HG03442 (cell line): ENCODE results near the gene SLC52A1.
"Not testable (repeated sequence)": the region's sequence is repeated elsewhere in the genome, so short reads cannot be mapped to it uniquely, and the experiment has no call there.

ENCODE experiments used
- ATAC-seq: cut with Tn5 transposase; IDR thresholded peaks from one replicate; pipeline ENCODE4 v1.9.1; 2021; ENCODE audit warnings: mild to moderate bottlenecking, moderate library complexity; ENCODE audit not compliant: unreplicated experiment

SLC52A1 gene

GRCh38 chr17:5035315-5035714, at the start of gene SLC52A1:
TSS of gene SLC52A1 (minus strand) at chr17:5035426. CDS start at chr17:5034606, 820 bp downstream.
- ATAC-seq, result no peak

- no peak for ATAC-seq
Observed at GRCh38 chr17:5080591-5080990, 45.4 kb upstream of the SLC52A1 start.

GRCh38 chr17:5078106-5079028, 43.1 kb upstream of the SLC52A1 start, which contains the start of gene ZFP3:
TSS of gene ZFP3 (plus strand) at chr17:5078467. CDS start at chr17:5091505, 13,038 bp downstream.
- ATAC-seq, result peak; percentile 80

GRCh38 chr17:5077781-5078105, 42.5 kb upstream of the SLC52A1 start:
- ATAC-seq, result no peak

- not testable (repeated sequence) for ATAC-seq
Observed at GRCh38 chr17:5077275-5077674, 42.0 kb upstream of the SLC52A1 start.

GRCh38 chr17:5075472-5075871, 40.2 kb upstream of the SLC52A1 start:
- not testable (repeated sequence) for ATAC-seq

GRCh38 chr17:5069724-5070123, 34.5 kb upstream of the SLC52A1 start:
- ATAC-seq, result no peak

GRCh38 chr17:5068236-5068635, 33.0 kb upstream of the SLC52A1 start:
- no peak for ATAC-seq

- ATAC-seq, result no peak
Observed at GRCh38 chr17:5065227-5065744, 30.1 kb upstream of the SLC52A1 start.

GRCh38 chr17:5055543-5055942, 20.3 kb upstream of the SLC52A1 start:
- ATAC-seq, result no peak

- ATAC-seq, result no peak
Observed at GRCh38 chr17:5050278-5050677, 15.1 kb upstream of the SLC52A1 start.

- ATAC-seq, result no peak
Observed at GRCh38 chr17:5049314-5049841, 14.2 kb upstream of the SLC52A1 start.

GRCh38 chr17:5047446-5047845, 12.2 kb upstream of the SLC52A1 start:
- ATAC-seq, result no peak

- no peak for ATAC-seq
Observed at GRCh38 chr17:5045496-5045895, 10.3 kb upstream of the SLC52A1 start.

- no peak for ATAC-seq
Observed at GRCh38 chr17:5044630-5045029, 9.4 kb upstream of the SLC52A1 start.

- no peak for ATAC-seq
Observed at GRCh38 chr17:5043524-5043923, 8.3 kb upstream of the SLC52A1 start.

- no peak for ATAC-seq
Observed at GRCh38 chr17:5042157-5043022, 7.2 kb upstream of the SLC52A1 start.

- no peak for ATAC-seq
Observed at GRCh38 chr17:5034651-5035050, 575 bp downstream of the SLC52A1 start.

GRCh38 chr17:5034063-5034462, 1.2 kb downstream of the SLC52A1 start:
- no peak for ATAC-seq

- no peak for ATAC-seq
Observed at GRCh38 chr17:5033352-5034015, 1.7 kb downstream of the SLC52A1 start.

GRCh38 chr17:5032865-5033264, 2.4 kb downstream of the SLC52A1 start:
- ATAC-seq, result no peak
